A204.1 (cell line): ENCODE data around the gene UNC5C.
"Not testable (repeated sequence)": the region's sequence is repeated elsewhere in the genome, so short reads cannot be mapped to it uniquely, and the experiment has no call there.

Experiments used
- FAIRE-seq: peaks from 2 replicates; lab custom pipeline; 2012; peaks lifted over from hg19 to GRCh38; lab: Jason Lieb, UNC

Gene UNC5C

DNA sequence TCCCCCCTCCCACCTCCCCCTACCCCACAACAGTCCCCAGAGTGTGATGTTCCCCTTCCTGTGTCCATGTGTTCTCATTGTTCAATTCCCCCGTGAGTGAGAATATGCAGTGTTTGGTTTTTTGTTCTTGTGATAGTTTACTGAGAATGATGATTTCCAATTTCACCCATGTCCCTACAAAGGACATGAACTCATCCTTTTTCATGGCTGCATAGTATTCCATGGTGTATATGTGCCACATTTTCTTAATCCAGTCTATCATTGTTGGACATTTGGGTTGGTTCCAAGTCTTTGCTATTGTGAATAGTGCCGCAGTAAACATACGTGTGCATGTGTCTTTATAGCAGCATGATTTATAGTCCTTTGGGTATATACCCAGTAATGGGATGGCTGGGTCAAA is 377.4 kb downstream of the UNC5C start:
- FAIRE-seq = not testable (repeated sequence)

- FAIRE-seq = no peak
These were observed 378.6 kb downstream of the UNC5C start for GRCh38 chr4:95170176-95170575.

DNA sequence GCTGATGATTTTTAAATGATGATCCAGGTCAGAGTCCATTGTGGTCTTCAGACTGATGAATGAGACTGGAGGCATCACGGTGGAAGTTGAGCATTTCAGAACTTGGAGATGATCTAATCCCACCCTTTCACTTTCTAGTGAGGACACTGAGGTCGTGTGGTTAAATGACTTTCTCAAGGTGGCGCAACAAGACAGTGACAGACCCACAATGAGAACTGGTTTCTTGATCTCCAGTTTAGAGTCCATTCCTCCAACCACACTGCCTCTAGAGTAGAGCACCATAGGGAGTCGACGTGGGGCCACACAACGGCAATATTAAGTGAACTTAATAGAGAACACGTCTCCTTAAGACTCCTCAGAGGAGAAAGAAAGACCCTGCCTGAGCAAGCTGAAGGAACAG is 381.0 kb downstream of the UNC5C start:
- FAIRE-seq = no peak

DNA sequence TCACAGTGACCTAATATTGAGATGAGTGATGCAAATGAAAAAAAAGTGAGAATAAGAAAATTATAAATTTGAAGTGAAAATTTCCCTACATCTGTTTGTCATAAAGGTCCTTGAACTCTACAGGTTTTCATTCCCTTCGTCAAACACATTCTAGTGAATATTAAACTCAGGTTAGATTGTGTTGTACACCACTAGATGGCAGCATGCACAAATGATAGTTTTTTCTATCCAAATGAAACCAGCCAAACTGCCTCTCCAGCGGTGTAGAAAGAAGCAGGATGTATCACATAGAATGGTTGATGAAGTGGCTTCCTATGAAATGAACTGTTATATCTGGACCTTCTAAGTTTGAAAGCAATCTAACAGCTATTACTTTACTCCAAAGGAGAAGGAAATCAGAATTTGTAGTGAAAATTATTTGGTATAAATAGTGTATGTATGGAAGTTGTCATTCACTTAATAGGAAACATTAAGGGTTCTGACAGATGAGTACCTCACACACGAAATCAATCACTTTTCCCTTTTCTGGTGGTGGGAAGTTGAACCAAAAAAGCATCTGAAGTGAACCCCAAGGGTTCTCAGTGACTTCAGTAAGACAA is 382.7 kb downstream of the UNC5C start:
- FAIRE-seq = peak; percentile 99

GRCh38 chr4:95162867-95163266 is 385.9 kb downstream of the UNC5C start:
- FAIRE-seq = no peak

- no peak for FAIRE-seq
These were observed 386.8 kb downstream of the UNC5C start for GRCh38 chr4:95161781-95162469.

- no peak for FAIRE-seq
These were observed 389.4 kb downstream of the UNC5C start for GRCh38 chr4:95159384-95159783.

- no peak for FAIRE-seq
These were observed 390.1 kb downstream of the UNC5C start for GRCh38 chr4:95158626-95159025.

DNA sequence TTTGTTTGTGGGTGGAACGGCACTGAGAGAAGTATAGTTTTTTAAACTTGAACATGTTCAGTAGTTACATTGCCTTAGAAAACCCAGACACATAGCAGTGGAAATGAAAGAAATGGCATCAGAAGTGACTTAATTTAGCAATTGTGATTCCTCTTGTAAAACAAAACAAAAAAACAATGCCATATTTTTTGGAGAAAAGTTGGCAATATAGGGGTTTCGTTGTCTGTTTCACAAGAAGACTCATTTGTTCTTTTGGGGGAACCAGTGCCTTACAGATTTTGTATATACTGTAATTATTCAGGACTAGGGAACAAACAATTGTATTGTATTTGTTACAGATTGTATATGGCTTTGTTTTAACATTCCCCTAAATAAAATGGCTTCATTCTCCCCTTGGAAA is 390.7 kb downstream of the UNC5C start:
- FAIRE-seq = peak; percentile 83

- no peak for FAIRE-seq
These were observed 391.2 kb downstream of the UNC5C start for GRCh38 chr4:95157596-95157995.

GRCh38 chr4:95156452-95156765 is 392.4 kb downstream of the UNC5C start:
- FAIRE-seq = no peak

- peak; percentile 99 for FAIRE-seq
These were observed 392.9 kb downstream of the UNC5C start for GRCh38 chr4:95155759-95156451.

GRCh38 chr4:95153182-95153581 is 395.6 kb downstream of the UNC5C start:
- FAIRE-seq = no peak

- FAIRE-seq = no peak
These were observed 397.5 kb downstream of the UNC5C start for GRCh38 chr4:95151255-95151654.

DNA sequence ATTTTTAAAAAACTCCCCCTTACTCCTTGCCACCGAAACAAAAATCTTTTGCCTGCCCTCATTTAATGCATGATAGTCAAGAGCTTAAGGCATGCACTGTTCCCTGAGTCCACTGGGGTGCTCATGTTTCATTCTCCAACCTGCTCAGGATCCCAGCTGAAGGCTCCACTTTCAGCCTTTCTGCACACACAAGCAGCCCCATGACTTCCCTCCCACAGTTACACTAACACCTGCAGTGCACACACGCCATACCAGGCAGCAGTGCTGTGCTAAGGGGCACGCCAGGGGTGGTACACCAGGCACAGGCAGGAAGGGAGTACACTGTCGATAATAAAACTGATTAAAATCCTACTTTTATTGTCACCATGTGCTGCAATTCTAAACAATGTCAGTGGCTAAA is 405.8 kb downstream of the UNC5C start:
- FAIRE-seq = no peak

GRCh38 chr4:95141361-95141760 is 407.4 kb downstream of the UNC5C start:
- FAIRE-seq = no peak

DNA sequence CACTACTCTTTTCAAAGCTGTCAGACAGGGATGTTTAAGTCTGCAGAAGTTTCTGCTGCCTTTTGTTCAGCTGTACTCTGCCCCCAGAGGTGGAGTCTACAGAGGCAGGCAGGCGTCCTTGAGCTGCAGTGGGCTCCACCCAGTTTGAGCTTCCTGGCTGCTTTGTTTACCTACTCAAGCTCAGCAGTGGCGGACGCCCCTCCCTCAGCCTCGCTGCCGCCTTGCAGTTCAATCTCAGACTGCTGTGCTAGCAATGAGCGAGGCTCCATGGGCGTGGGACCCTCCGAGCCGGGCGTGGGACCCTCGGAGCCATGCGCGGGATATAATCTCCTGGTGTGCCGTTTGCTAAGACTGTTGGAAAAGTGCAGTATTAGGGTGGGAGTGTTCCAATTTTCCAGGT is 409.3 kb downstream of the UNC5C start:
- FAIRE-seq = not testable (repeated sequence)

GRCh38 chr4:95134016-95134415 is 414.8 kb downstream of the UNC5C start:
- not testable (repeated sequence) for FAIRE-seq

DNA sequence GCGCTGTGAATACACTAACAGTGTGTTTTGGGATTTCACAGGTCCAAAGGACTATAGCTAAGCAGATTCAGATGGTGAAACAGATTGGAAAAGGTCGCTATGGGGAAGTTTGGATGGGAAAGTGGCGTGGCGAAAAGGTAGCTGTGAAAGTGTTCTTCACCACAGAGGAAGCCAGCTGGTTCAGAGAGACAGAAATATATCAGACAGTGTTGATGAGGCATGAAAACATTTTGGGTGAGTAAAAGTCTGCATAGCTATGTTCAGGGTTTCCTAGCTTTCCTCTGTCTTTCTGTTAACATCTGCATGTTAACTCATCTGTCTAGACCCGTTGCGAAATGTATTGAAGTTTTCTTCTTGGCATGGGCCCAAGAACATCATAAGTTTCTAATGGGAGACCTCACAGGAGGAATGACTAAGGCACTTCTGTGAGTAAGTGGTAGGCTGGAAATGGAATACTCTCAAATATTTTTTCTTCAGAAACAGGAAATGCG is 418.9 kb downstream of the UNC5C start:
- no peak for FAIRE-seq

DNA sequence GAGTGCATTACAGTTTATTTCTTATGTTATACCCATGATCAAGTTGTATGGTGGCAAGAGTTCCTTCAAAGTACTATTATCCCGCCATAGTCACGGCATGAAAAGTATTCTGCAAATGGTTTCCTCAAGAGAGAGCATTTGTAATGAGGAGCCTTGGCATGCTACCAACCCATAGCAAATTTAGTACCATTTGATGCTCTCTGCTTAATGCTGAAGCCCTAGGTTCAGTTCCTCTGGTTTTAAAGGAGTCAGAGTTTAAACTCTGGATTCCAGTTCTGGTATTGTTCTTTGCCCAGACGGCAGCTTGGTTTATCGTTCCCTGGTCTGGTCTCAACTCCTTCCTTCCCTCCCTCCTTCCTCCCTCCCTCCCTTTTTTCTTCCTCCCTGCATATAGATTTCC is 419.7 kb downstream of the UNC5C start:
- no peak for FAIRE-seq

- FAIRE-seq = peak; percentile 91
These were observed 423.8 kb downstream of the UNC5C start for GRCh38 chr4:95124906-95125504.

DNA sequence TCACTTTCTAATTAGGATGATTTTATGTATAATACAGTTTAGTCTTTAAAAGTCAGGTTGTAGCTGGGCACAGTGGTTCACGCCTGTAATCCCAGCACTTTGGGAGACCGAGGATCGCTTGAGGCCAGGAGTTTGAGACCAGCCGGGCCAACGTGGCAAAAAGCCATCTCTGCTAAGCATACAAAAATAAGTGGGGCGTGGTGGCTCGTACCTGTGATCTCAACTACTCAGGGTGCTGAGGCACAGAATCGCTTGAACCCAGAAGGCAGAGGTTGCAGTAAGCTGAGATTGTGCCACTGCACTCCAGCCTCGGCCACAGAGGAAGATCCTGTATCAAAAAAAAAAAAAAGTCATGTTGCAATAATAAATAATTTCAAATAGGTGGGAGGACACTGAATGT is 426.8 kb downstream of the UNC5C start:
- FAIRE-seq = no peak

- FAIRE-seq = no peak
These were observed 428.3 kb downstream of the UNC5C start for GRCh38 chr4:95120456-95120855.
